ENCODE data around the gene EXOC2. TPM values are rescaled to one million over a fixed set of nuclear protein-coding genes. Genes with fewer than 3 reads are reported as not detected.

EXOC2 gene
- total and polyA plus RNA-seq, 2 donors (not counting 3 experiments of a cell fraction or from before 2014, with no cell fraction given) = 18.2 to 30.8 TPM

- BruUV-seq (replicated peaks) = no TSS peak
- ChIA-PET POLR2A (interaction anchor here (0.6 kb wide), 1 partner anchor 277 kb away, joined by 4 read pairs; no protein-coding TSS in a partner anchor), CTCF (interaction anchor here (0.6 kb wide), 1 partner anchor 1062 kb away, joined by 3 read pairs; no protein-coding TSS in a partner anchor)
- Histone ChIP-seq H3K9me1 (replicated peaks; ENCODE audit: control insufficient read depth, extremely low read depth, insufficient read depth, low read length) (no peaks in the 10 kb centered on the region), H3K27me3 (ENCODE audit: control insufficient read depth in 2 of 2, insufficient read depth in 2 of 2, low read length in 2 of 2) (no peaks in the 10 kb centered on the region), H3K9me3 (replicated peaks; ENCODE audit: control insufficient read depth, insufficient read depth, low read length) (no peaks in the 10 kb centered on the region), H3K27ac (ENCODE audit: insufficient read depth, low read depth, low read length) (no peak overlapping the region), H2AFZ (ENCODE audit: low read depth, low read length) (no peak overlapping the region), H3K9ac (replicated peaks; ENCODE audit: extremely low read depth, insufficient read depth, low read length) (no peak overlapping the region), H3K36me3 (ENCODE audit: control insufficient read depth in 2 of 2, extremely low read depth in 1 of 2, insufficient read depth in 2 of 2, low read length in 2 of 2) (no peaks in the 10 kb centered on the region), H3K79me2 (ENCODE audit: control insufficient read depth, insufficient read depth, low read length) (no peaks in the 10 kb centered on the region), H3K4me1 (ENCODE audit: control insufficient read depth, extremely low read depth, insufficient read depth, low read length) (no peaks in the 10 kb centered on the region), H4K20me1 (replicated peaks; ENCODE audit: control insufficient read depth, extremely low read depth, insufficient read depth, low read length) (no peaks in the 10 kb centered on the region), H3K4me2 (ENCODE audit: insufficient read depth, low read length) (no peak overlapping the region), H3K4me3 (replicated peaks in 1 of 3; ENCODE audit: insufficient read depth in 1 of 3, low read depth in 1 of 3, low read length in 3 of 3) (no peak overlapping the region)
- DNase-seq (ENCODE audit: low read depth, low spot score) (no peak), FAIRE-seq (no peak)
- dilution Hi-C loops (cut with MboI; ENCODE audit: extremely low pct_ligation_motif_present, low sequenced_read_pairs) (no loop called here), intact Hi-C loops (cut with micrococcal nuclease) (no loop called here)
- TF ChIP-seq JUN (IDR thresholded peaks at IDR 0.05; ENCODE audit: borderline replicate concordance, insufficient read depth, insufficient read length, low read depth) (no peak), MYC (IDR thresholded peaks at IDR 0.05; ENCODE audit: low read depth, low read length) (no peak), MAX (IDR thresholded peaks at IDR 0.05; ENCODE audit: insufficient read depth, insufficient read length) (no peak), EZH2 (IDR thresholded peaks at IDR 0.05; ENCODE audit: borderline replicate concordance, low read depth, low read length, severe bottlenecking) (no peak), FOS (IDR thresholded peaks at IDR 0.05; ENCODE audit: borderline replicate concordance, insufficient read depth, low read length) (no peak), POLR2A (IDR thresholded peaks at IDR 0.05; ENCODE audit: low read depth, low read length) (no peak), POLR2AphosphoS5 (IDR thresholded peaks at IDR 0.05; ENCODE audit: insufficient read depth, low read depth, low read length) (no peak), GATA2 (IDR thresholded peaks at IDR 0.05; ENCODE audit: insufficient read depth, insufficient read length, low read depth, low read length) (no peak)
- TF ChIP-seq, protein P1, sequence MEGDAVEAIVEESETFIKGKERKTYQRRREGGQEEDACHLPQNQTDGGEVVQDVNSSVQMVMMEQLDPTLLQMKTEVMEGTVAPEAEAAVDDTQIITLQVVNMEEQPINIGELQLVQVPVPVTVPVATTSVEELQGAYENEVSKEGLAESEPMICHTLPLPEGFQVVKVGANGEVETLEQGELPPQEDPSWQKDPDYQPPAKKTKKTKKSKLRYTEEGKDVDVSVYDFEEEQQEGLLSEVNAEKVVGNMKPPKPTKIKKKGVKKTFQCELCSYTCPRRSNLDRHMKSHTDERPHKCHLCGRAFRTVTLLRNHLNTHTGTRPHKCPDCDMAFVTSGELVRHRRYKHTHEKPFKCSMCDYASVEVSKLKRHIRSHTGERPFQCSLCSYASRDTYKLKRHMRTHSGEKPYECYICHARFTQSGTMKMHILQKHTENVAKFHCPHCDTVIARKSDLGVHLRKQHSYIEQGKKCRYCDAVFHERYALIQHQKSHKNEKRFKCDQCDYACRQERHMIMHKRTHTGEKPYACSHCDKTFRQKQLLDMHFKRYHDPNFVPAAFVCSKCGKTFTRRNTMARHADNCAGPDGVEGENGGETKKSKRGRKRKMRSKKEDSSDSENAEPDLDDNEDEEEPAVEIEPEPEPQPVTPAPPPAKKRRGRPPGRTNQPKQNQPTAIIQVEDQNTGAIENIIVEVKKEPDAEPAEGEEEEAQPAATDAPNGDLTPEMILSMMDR (IDR thresholded peaks at IDR 0.05; ENCODE audit: extremely low read depth in 1 of 2, insufficient read depth in 1 of 2, low read depth in 1 of 2, low read length in 2 of 2) = no peak
Measured at GRCh38 chr6:465531-466348, 227.2 kb downstream of the EXOC2 start.
